Measurements from ENCODE around the gene CYBRD1. TPM values are rescaled to one million over a fixed set of nuclear protein-coding genes. Genes with fewer than 3 reads are reported as not detected.

The CYBRD1 gene
- total RNA-seq, 1 experiment from 2014 or later: 7.9 TPM

GRCh38 chr2:171583566-171583965, 61.3 kb downstream of the CYBRD1 start (continued):
- no peak for TF ChIP-seq ARID4B (CRISPR knock-in tag; IDR thresholded peaks at IDR 0.05; ENCODE audit: borderline replicate concordance)
- TF ChIP-seq, protein P1, sequence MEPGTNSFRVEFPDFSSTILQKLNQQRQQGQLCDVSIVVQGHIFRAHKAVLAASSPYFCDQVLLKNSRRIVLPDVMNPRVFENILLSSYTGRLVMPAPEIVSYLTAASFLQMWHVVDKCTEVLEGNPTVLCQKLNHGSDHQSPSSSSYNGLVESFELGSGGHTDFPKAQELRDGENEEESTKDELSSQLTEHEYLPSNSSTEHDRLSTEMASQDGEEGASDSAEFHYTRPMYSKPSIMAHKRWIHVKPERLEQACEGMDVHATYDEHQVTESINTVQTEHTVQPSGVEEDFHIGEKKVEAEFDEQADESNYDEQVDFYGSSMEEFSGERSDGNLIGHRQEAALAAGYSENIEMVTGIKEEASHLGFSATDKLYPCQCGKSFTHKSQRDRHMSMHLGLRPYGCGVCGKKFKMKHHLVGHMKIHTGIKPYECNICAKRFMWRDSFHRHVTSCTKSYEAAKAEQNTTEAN (CRISPR knock-in tag; IDR thresholded peaks at IDR 0.05): no peak
- TF ChIP-seq FOXJ3 (CRISPR knock-in tag; IDR thresholded peaks at IDR 0.05; ENCODE audit: borderline replicate concordance): no peak
- no peak for TF ChIP-seq JAZF1 (CRISPR knock-in tag; IDR thresholded peaks at IDR 0.05)
- no peak for TF ChIP-seq ZNF423 (CRISPR knock-in tag; IDR thresholded peaks at IDR 0.05)
- TF ChIP-seq, protein P2, sequence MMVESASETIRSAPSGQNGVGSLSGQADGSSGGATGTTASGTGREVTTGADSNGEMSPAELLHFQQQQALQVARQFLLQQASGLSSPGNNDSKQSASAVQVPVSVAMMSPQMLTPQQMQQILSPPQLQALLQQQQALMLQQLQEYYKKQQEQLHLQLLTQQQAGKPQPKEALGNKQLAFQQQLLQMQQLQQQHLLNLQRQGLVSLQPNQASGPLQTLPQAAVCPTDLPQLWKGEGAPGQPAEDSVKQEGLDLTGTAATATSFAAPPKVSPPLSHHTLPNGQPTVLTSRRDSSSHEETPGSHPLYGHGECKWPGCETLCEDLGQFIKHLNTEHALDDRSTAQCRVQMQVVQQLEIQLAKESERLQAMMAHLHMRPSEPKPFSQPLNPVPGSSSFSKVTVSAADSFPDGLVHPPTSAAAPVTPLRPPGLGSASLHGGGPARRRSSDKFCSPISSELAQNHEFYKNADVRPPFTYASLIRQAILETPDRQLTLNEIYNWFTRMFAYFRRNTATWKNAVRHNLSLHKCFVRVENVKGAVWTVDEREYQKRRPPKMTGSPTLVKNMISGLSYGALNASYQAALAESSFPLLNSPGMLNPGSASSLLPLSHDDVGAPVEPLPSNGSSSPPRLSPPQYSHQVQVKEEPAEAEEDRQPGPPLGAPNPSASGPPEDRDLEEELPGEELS (CRISPR knock-in tag; IDR thresholded peaks at IDR 0.05): no peak
- TF ChIP-seq, protein P3, sequence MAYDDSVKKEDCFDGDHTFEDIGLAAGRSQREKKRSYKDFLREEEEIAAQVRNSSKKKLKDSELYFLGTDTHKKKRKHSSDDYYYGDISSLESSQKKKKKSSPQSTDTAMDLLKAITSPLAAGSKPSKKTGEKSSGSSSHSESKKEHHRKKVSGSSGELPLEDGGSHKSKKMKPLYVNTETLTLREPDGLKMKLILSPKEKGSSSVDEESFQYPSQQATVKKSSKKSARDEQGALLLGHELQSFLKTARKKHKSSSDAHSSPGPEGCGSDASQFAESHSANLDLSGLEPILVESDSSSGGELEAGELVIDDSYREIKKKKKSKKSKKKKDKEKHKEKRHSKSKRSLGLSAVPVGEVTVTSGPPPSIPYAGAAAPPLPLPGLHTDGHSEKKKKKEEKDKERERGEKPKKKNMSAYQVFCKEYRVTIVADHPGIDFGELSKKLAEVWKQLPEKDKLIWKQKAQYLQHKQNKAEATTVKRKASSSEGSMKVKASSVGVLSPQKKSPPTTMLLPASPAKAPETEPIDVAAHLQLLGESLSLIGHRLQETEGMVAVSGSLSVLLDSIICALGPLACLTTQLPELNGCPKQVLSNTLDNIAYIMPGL (CRISPR knock-in tag; IDR thresholded peaks at IDR 0.05): no peak
- TF ChIP-seq PRRX2 (CRISPR knock-in tag; IDR thresholded peaks at IDR 0.05): no peak
- no peak for TF ChIP-seq ZNF671 (CRISPR knock-in tag; IDR thresholded peaks at IDR 0.05)

DNA sequence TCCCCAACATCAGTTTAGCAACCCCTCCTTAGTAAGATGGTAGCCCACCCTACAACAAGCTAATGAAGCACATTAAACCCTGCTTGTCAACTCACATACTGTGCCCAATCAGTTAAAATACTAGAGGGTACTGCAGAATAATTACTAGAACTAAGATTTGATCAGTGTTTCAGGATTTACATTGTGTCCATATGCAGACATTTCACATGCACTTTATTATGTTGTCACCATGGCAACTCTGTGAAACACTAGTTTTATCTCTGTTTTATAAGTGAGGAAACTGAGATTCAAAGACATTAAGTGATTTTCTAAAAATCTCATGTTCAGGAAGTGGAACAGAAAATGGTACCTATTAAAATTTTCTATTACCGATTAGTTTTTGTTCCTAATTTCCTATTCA, 61.7 kb downstream of the CYBRD1 start:
- Mint-ChIP-seq H3K36me3 (no peaks in the 10 kb centered on the region), H3K9me3 (peaks cover 6% of the 10 kb centered on the region; the same call in 1 of the 2 replicates), H3K4me1 (no peaks in the 10 kb centered on the region), H3K4me3 (no peak overlapping the region), H3K27me3 (ENCODE audit: low read depth) (no peaks in the 10 kb centered on the region), H3K27ac (no peak overlapping the region)
- DNase-seq (ENCODE audit: low spot score) (no peak), ATAC-seq (no peak)
- CTCF ChIA-PET: no interaction called here
- POLR2A ChIA-PET: no interaction called here
- TF ChIP-seq, protein P1 (CRISPR knock-in tag; IDR thresholded peaks at IDR 0.05): no peak

DNA sequence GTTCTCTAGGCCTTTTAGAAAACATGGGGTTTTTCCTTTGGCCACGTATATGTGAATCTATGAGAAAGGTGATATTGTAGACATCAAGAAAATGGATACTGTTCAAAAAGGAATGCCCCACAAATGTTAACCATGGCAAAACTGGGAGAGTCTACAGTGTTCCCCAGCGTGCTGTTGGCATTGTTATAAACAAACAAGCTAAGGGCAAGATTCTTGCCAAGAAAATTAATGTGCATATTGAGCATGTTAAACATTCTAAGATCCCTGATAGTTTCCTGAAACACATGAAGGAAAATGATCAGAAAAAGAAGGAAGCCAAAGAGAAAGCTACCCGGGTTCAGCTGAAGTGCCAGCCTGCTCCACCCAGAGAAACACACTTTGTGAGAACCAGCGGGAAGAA, 64.9 kb downstream of the CYBRD1 start:
- CTCF ChIA-PET: interaction anchor here (0.5 to 1.7 kb wide), 4 partner anchors 12 to 541 kb away, joined by 3 to 6 read pairs (median 4); no protein-coding TSS in a partner anchor
- no peak for ATAC-seq

More for the DNA sequence above, 64.9 kb downstream of the CYBRD1 start:
- TF ChIP-seq CREM (CRISPR knock-in tag; IDR thresholded peaks at IDR 0.05): no peak
- no peak for TF ChIP-seq PRRX2 (CRISPR knock-in tag; IDR thresholded peaks at IDR 0.05)
- TF ChIP-seq ZNF671 (CRISPR knock-in tag; IDR thresholded peaks at IDR 0.05): no peak
- DNase-seq (ENCODE audit: low spot score): no peak
- Mint-ChIP-seq H3K36me3 (no peaks in the 10 kb centered on the region), H3K9me3 (peaks cover 9% of the 10 kb centered on the region; the same call in 1 of the 2 replicates), H3K4me1 (peaks cover 5% of the 10 kb centered on the region), H3K4me3 (no peak overlapping the region), H3K27me3 (ENCODE audit: low read depth) (no peaks in the 10 kb centered on the region), H3K27ac (no peak overlapping the region)
- POLR2A ChIA-PET: no interaction called here

Measured in WTC11 (cell line).